HFFc6 (cell line): Measurements from ENCODE around the gene EPHB6. TPM values are rescaled to one million over a fixed set of nuclear protein-coding genes. Genes with fewer than 3 reads are reported as not detected.

ENCODE experiments used
- DNase-seq: peaks from one replicate; pipeline ENCODE4 v3.0.0-alpha.2; 2018
- H3K27ac Mint-ChIP-seq: 2 replicates; pipeline ENCODE4 v1.8.0; 2020; ENCODE audit warnings: mild to moderate bottlenecking, mixed read lengths
- H3K27me3 Mint-ChIP-seq: 2 replicates; pipeline ENCODE4 v1.8.0; 2021; ENCODE audit warnings: mild to moderate bottlenecking, moderate library complexity, mixed read lengths; ENCODE audit not compliant: insufficient read depth
- H3K36me3 Mint-ChIP-seq: 2 replicates; pipeline ENCODE4 v1.8.0; 2021; ENCODE audit warnings: low read depth, mixed read lengths
- H3K4me1 Mint-ChIP-seq: 2 replicates; pipeline ENCODE4 v1.8.0; 2020; ENCODE audit warnings: low read depth, mixed read lengths
- H3K4me3 Mint-ChIP-seq: 2 replicates; pipeline ENCODE4 v1.8.0; 2020; ENCODE audit warnings: mild to moderate bottlenecking, moderate library complexity, mixed read lengths
- H3K9me3 Mint-ChIP-seq: 2 replicates; pipeline ENCODE4 v1.8.0; 2020; ENCODE audit warnings: mild to moderate bottlenecking, mixed read lengths
- CTCF ChIP-seq: fragments of 200-600 bp; sonication (generic); IDR thresholded peaks from 2 replicates; pipeline ENCODE4 v1.5.0; 2021; ENCODE audit warnings: antibody characterized with exemption, mild to moderate bottlenecking
- long read RNA-seq: library from polyadenylated mRNA; unstranded; transcript quantifications from one replicate; pipeline ENCODE4 v2.0.0, GENCODE V29; 2019
- total RNA-seq, 6 experiments: library from RNA; stranded (reverse); fragmentation: NEBNext Ultra II Directional; extraction: Animal tissue kit (Norgen Biotek cat#: 25700); gene quantifications; 2 replicates in 1 of 6; 3 replicates in 5 of 6; pipeline ENCODE4 v1.2.3, GENCODE V29; 2021

EPHB6 gene
- under 1 TPM; 0.26 to 0.69 (median 0.33) TPM for total RNA-seq
- long read RNA-seq = 0 reads

- TF ChIP-seq CTCF = no peak
- peaks cover 19% of the 10 kb centered on the region for H3K27me3 Mint-ChIP-seq
- peak within 1 kb of the TSS; percentile 93 for H3K4me3 Mint-ChIP-seq
- no peak for DNase-seq
- peaks cover 11% of the 10 kb centered on the region for H3K4me1 Mint-ChIP-seq
- no peaks in the 10 kb centered on the region for H3K36me3 Mint-ChIP-seq
- H3K27ac Mint-ChIP-seq = no peak within 1 kb of the TSS
- H3K9me3 Mint-ChIP-seq = no peaks in the 10 kb centered on the region
Observed at GRCh38 chr7:142854372-142855113, at the start of gene EPHB6. TSS of gene EPHB6 (plus strand) at chr7:142855076. CDS start at chr7:142863228, 8,152 bp downstream.

GRCh38 chr7:142805350-142806021 lies 49.4 kb upstream of the EPHB6 start:
- peaks cover 39% of the 10 kb centered on the region for H3K4me1 Mint-ChIP-seq
- no peaks in the 10 kb centered on the region for H3K9me3 Mint-ChIP-seq
- H3K36me3 Mint-ChIP-seq = no peaks in the 10 kb centered on the region
- TF ChIP-seq CTCF = no peak
- H3K4me3 Mint-ChIP-seq = no peak overlapping the region
- no peak overlapping the region for H3K27ac Mint-ChIP-seq
- no peak for DNase-seq
- peaks cover 12% of the 10 kb centered on the region for H3K27me3 Mint-ChIP-seq

GRCh38 chr7:142806022-142806356 lies 48.9 kb upstream of the EPHB6 start:
- DNase-seq = no peak
- Mint-ChIP-seq H3K36me3 (no peaks in the 10 kb centered on the region), H3K4me3 (no peak overlapping the region), H3K4me1 (peaks cover 44% of the 10 kb centered on the region), H3K9me3 (no peaks in the 10 kb centered on the region), H3K27ac (no peak overlapping the region), H3K27me3 (peaks cover 8% of the 10 kb centered on the region)
- no peak for TF ChIP-seq CTCF

GRCh38 chr7:142806957-142807356 lies 47.9 kb upstream of the EPHB6 start:
- TF ChIP-seq CTCF = no peak
- H3K9me3 Mint-ChIP-seq = no peaks in the 10 kb centered on the region
- peaks cover 11% of the 10 kb centered on the region for H3K27me3 Mint-ChIP-seq

GRCh38 chr7:142807855-142808460 lies 46.9 kb upstream of the EPHB6 start:
- no peak for TF ChIP-seq CTCF
- H3K9me3 Mint-ChIP-seq = no peaks in the 10 kb centered on the region
- peak; percentile 64 for DNase-seq
- peak overlapping the region; percentile 7; the same call in 1 of the 2 replicates for H3K4me3 Mint-ChIP-seq
- H3K27ac Mint-ChIP-seq = peak overlapping the region; percentile 54; the same call in 1 of the 2 replicates
- no peaks in the 10 kb centered on the region for H3K36me3 Mint-ChIP-seq
- H3K27me3 Mint-ChIP-seq = peaks cover 11% of the 10 kb centered on the region
- H3K4me1 Mint-ChIP-seq = peaks cover 56% of the 10 kb centered on the region

More at GRCh38 chr7:142806957-142807356, 47.9 kb upstream of the EPHB6 start:
- Mint-ChIP-seq H3K4me1 (peaks cover 46% of the 10 kb centered on the region), H3K27ac (no peak overlapping the region), H3K36me3 (no peaks in the 10 kb centered on the region), H3K4me3 (no peak overlapping the region)
- DNase-seq = no peak
